LNCAP (cell line): ENCODE measurements around the gene TREM1.

ENCODE experiments used
- TF ChIP-seq, protein P1 (sequence below): fragments of 450-650 bp; IDR thresholded peaks from 2 replicates; pipeline ENCODE4 v1.5.1; 2017; ENCODE audit warnings: mild to moderate bottlenecking

The TREM1 gene

DNA sequence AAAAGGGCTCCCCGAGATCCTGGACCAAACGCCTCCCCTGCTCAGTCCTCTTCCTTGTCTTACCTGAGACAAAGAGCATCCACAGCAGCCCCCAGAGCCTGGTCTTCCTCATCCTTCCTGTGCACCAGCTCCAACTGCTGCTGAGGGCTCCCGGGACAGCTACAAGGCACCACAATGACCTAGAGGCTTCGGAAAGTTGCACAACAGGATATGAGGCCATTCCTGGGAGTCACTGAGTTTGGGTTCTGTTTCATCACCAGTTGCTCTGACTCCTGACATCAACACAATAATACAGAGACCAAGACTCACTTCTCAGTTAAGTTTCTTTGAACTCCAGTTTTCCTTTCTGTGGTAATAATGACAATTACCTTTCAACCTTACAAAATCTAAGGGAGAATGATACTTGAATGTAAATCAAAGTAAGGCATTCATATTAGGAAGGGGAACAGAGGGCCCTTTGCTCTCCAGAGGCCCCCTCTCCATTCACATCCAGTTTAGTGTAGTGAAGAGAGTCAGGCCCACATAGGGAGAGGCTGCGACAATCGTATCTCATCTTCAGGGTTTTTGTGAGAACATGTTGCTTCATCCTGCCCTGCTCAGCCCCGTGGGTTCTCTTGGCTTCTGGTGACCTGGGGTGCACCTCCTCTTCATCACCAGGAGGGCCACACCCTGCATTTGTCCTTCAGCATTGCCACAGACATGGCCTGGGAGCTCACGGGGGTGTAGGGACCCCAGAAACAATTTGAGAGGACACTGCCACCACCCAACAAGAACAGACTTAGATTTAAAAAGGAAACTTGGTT, at the start of gene TREM1:
TSS of gene TREM1 (minus strand) at position 139 of the 803 bp plus-strand sequence. CDS start at position 112, 27 bp downstream.
- TF ChIP-seq, protein P1, sequence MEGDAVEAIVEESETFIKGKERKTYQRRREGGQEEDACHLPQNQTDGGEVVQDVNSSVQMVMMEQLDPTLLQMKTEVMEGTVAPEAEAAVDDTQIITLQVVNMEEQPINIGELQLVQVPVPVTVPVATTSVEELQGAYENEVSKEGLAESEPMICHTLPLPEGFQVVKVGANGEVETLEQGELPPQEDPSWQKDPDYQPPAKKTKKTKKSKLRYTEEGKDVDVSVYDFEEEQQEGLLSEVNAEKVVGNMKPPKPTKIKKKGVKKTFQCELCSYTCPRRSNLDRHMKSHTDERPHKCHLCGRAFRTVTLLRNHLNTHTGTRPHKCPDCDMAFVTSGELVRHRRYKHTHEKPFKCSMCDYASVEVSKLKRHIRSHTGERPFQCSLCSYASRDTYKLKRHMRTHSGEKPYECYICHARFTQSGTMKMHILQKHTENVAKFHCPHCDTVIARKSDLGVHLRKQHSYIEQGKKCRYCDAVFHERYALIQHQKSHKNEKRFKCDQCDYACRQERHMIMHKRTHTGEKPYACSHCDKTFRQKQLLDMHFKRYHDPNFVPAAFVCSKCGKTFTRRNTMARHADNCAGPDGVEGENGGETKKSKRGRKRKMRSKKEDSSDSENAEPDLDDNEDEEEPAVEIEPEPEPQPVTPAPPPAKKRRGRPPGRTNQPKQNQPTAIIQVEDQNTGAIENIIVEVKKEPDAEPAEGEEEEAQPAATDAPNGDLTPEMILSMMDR = no peak

DNA sequence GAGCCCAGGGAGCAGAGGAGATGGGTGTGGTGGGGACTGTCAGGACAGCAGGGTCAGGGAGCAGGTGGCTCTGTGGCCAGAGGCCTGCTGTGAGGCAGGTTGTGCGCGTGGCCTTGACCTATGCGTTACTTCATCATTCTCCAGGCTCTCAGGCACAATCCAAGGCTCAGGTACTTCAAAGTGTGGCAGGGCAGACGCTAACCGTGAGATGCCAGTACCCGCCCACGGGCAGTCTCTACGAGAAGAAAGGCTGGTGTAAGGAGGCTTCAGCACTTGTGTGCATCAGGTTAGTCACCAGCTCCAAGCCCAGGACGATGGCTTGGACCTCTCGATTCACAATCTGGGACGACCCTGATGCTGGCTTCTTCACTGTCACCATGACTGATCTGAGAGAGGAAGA, 49.5 kb upstream of the TREM1 start:
- TF ChIP-seq, protein P1 = no peak

DNA sequence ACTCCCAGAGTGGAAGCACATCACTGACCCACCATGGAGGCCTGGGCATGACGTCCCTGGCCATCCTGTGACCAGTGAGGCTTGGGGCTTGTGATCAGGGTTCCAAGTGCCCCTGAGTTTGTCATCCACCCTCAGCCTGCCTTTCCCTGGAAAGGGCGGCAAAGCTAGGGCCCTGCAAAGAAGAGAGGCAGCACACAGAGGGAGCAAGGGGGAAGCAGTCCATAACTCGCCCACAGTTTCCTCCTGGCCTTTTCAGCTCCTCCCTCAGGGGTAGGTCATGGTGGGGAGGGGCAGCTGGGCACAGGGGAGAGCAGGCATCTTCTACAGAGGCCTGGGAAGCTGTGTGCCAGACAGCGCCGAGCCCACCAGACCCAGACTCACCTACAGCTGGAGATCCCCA, 48.8 kb upstream of the TREM1 start, which contains the start of gene NCR2:
TSS of gene NCR2 (plus strand) at position 313 of the 400 bp plus-strand sequence. CDS start 269 bp downstream, outside the sequence.
- TF ChIP-seq, protein P1 = no peak

DNA sequence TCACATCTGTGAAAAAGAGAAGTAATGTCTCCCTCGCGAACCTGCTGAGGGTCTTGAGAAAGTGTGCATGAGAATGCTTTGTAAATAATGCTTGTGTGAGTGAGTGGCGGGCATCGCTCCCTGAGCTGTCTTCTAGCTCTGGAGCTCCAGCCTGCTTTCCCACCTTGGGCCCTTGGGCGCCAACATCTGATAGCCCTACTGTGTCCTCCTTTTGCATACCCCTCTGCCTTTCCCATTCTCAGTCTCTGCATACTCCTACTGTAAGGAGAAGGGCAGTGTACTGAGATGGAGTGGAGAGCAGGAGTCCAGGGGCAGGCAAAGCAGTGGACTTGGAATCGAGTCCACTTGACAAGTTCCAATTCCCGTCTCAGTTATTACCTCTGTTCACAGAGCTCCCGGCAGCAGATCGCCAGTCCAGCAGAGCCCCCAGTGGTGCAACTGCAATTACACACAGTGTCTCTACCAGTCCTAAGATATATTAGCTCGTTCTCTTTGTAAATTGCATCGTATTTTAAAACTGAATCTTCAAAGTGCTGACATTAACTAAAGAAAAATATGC, 48.1 kb upstream of the TREM1 start:
- TF ChIP-seq, protein P1 = no peak

DNA sequence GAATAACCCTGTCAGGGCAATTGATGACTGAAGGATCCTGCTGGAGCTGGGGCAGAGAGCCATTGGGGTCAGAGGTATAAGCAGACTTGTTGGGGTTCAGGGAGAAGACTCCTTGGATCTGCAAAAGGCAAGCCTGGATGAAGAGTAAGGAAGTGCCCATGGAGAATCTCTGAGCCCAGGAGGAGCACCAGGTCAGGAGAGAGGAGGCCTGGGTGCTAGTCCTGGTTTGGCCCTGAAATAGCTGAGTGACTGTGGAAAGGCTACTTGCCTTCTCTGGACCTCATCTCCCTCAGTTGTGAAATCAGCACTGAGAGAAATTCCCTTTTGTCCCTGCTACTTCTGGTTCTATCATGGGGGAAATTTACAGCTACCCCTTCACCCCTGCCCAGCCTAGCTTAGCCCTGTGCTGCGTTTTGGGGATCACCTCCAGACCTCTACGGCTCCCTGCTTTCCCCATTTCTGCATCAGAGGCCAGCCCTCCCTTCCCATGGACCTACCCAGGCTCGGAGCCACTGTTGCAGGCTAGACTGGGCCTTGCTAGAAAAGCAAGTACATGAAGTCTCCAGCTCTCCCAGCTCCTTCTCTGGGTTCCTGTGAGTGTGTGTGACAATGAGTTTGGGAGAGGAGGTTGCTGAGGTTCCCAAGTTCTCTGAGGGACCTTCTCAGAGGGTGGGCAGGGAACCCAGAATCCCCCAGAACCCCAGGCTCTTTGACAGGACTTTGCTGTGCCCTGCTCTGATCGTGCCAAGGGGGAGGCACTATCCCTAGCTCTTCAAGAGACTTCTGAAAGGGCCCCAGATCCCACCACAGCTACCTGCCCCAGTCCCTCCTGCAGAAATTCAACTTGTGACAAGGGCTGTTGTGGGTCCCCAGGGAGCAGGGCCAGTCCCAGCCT, 46.6 kb upstream of the TREM1 start:
- TF ChIP-seq, protein P1 = no peak

DNA sequence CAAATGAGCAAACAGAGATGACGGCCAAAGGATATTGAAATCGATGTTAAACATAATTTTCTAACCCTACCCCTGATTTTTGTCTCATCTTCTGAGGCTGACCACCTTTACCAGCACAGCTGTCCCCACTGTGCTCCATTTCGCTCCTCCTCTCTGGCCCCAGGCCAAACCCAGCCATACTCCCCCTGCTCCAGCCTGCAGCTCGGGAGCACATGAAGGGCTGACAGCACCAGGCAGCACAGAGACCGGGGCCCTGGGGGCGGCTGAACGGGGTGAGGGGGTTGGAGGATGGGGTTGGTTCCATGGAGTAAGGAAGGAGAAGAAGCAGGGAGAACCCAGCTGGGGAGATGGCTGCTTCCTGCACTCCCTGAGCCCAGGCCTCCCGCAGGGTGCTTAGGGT, 45.8 kb upstream of the TREM1 start:
- TF ChIP-seq, protein P1 = no peak

DNA sequence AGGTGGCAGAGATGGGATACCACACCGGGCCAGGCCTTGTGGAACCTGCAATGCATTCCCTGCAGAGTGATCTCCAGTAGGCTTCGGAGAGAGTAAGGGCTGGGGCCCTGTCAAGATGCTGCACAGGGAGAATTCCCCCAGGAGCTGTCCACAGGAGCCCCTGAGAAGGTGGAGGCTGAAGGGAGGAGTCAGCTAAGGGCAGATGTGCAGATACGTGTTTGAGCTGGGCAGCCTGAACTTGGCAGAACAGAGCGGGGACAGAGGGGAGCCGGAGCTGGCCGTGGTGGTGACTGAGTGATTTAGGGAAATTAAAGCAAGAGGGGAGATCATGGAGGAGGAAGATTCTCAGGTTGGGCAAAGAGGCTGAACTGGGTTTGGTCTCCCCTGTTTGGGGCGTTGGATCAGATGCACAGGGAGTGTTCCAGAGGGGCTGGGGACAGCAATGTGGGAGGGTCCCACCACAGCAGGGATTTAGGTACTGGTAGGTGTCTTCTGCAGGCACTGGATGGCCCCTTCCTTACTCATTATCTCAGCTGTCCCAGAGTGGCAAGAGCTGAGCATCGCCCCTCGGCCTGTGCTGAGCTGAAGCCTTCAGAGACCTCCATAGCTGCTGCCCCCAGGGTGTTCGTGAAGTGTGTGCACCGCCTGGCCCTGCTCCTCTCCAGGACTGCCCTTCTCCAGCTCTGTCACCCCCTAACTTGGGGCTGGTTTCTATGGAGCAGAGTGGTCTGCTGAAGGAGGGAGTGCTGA, 45.1 kb upstream of the TREM1 start:
- TF ChIP-seq, protein P1 = no peak
